ENCODE data around the gene CD9. TPM values are rescaled to one million over a fixed set of nuclear protein-coding genes. Genes with fewer than 3 reads are reported as not detected.

CD9 gene
- total and polyA plus RNA-seq, 2 donors (not counting 3 experiments of a cell fraction or from before 2014, with no cell fraction given): 379 to 1,225 TPM

DNA sequence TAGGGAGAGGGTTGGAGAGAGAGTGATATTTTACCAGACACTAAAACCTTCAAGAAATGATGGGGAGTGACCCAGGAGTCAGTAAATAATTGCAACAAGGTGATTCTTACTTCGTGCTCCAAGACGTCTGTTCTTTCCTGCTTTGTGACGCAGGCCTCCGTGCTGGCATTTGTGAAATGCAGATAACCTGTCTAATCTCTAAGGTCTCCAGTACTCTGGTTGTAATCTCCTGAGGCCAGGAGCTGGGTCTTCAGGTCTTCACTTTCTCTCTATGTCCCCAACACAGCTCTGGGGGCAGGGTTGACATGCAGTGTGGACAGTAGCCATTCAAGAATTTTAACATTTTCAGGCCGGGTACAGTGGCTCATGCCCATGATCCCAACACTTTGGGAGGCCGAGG, 53.1 kb downstream of the CD9 start:
- POLR2A ChIA-PET: no interaction called here
- Histone ChIP-seq H3K4me2 (ENCODE audit: insufficient read depth, low read length) (no peak overlapping the region), H2AFZ (ENCODE audit: low read depth, low read length) (no peak overlapping the region), H3K27ac (ENCODE audit: insufficient read depth, low read depth, low read length) (no peak overlapping the region), H4K20me1 (replicated peaks; ENCODE audit: control insufficient read depth, extremely low read depth, insufficient read depth, low read length) (no peaks in the 10 kb centered on the region), H3K36me3 (ENCODE audit: control insufficient read depth in 2 of 2, extremely low read depth in 1 of 2, insufficient read depth in 2 of 2, low read length in 2 of 2) (no peaks in the 10 kb centered on the region), H3K27me3 (ENCODE audit: control insufficient read depth in 2 of 2, insufficient read depth in 2 of 2, low read length in 2 of 2) (peaks cover 13 to 17% of the 10 kb centered on the region in 2 experiments), H3K4me1 (ENCODE audit: control insufficient read depth, extremely low read depth, insufficient read depth, low read length) (no peaks in the 10 kb centered on the region), H3K79me2 (ENCODE audit: control insufficient read depth, insufficient read depth, low read length) (no peaks in the 10 kb centered on the region), H3K9ac (replicated peaks; ENCODE audit: extremely low read depth, insufficient read depth, low read length) (no peak overlapping the region), H3K9me1 (replicated peaks; ENCODE audit: control insufficient read depth, extremely low read depth, insufficient read depth, low read length) (no peaks in the 10 kb centered on the region), H3K4me3 (replicated peaks in 1 of 3; ENCODE audit: insufficient read depth in 1 of 3, low read depth in 1 of 3, low read length in 3 of 3) (no peak overlapping the region), H3K9me3 (replicated peaks; ENCODE audit: control insufficient read depth, insufficient read depth, low read length) (no peaks in the 10 kb centered on the region)
- intact Hi-C loops (cut with micrococcal nuclease) (no loop called here), dilution Hi-C loops (cut with MboI; ENCODE audit: extremely low pct_ligation_motif_present, low sequenced_read_pairs) (no loop called here)
- no peak for TF ChIP-seq POLR2AphosphoS5 (IDR thresholded peaks at IDR 0.05; ENCODE audit: insufficient read depth, low read depth, low read length)
- TF ChIP-seq, protein P1, sequence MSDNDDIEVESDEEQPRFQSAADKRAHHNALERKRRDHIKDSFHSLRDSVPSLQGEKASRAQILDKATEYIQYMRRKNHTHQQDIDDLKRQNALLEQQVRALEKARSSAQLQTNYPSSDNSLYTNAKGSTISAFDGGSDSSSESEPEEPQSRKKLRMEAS (IDR thresholded peaks at IDR 0.05; ENCODE audit: insufficient read depth, insufficient read length): no peak
- no peak for TF ChIP-seq JUN (IDR thresholded peaks at IDR 0.05; ENCODE audit: borderline replicate concordance, insufficient read depth, insufficient read length, low read depth)
- TF ChIP-seq, protein P2, sequence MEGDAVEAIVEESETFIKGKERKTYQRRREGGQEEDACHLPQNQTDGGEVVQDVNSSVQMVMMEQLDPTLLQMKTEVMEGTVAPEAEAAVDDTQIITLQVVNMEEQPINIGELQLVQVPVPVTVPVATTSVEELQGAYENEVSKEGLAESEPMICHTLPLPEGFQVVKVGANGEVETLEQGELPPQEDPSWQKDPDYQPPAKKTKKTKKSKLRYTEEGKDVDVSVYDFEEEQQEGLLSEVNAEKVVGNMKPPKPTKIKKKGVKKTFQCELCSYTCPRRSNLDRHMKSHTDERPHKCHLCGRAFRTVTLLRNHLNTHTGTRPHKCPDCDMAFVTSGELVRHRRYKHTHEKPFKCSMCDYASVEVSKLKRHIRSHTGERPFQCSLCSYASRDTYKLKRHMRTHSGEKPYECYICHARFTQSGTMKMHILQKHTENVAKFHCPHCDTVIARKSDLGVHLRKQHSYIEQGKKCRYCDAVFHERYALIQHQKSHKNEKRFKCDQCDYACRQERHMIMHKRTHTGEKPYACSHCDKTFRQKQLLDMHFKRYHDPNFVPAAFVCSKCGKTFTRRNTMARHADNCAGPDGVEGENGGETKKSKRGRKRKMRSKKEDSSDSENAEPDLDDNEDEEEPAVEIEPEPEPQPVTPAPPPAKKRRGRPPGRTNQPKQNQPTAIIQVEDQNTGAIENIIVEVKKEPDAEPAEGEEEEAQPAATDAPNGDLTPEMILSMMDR (IDR thresholded peaks at IDR 0.05; ENCODE audit: extremely low read depth in 1 of 2, insufficient read depth in 1 of 2, low read depth in 1 of 2, low read length in 2 of 2): no peak
- TF ChIP-seq POLR2A (IDR thresholded peaks at IDR 0.05; ENCODE audit: low read depth, low read length): no peak
- TF ChIP-seq FOS (IDR thresholded peaks at IDR 0.05; ENCODE audit: borderline replicate concordance, insufficient read depth, low read length): no peak
- no peak for TF ChIP-seq MYC (IDR thresholded peaks at IDR 0.05; ENCODE audit: low read depth, low read length)
- BruUV-seq (replicated peaks): no TSS peak
- FAIRE-seq: no peak
- CTCF ChIA-PET: interaction anchor here (1.8 kb wide), 1 partner anchor 12 kb away, joined by 3 read pairs; no protein-coding TSS in a partner anchor
- DNase-seq (ENCODE audit: low read depth, low spot score): no peak
